HG03135 (cell line): ENCODE results near the gene PRICKLE2.

Experiments
- ATAC-seq: cut with Tn5 transposase; IDR thresholded peaks from one replicate; pipeline ENCODE4 v1.9.1; 2021; ENCODE audit warnings: mild to moderate bottlenecking, moderate library complexity; ENCODE audit not compliant: unreplicated experiment

The PRICKLE2 gene

GRCh38 chr3:64220161-64220914 is 4.9 kb downstream of the PRICKLE2 start:
- no peak for ATAC-seq

DNA sequence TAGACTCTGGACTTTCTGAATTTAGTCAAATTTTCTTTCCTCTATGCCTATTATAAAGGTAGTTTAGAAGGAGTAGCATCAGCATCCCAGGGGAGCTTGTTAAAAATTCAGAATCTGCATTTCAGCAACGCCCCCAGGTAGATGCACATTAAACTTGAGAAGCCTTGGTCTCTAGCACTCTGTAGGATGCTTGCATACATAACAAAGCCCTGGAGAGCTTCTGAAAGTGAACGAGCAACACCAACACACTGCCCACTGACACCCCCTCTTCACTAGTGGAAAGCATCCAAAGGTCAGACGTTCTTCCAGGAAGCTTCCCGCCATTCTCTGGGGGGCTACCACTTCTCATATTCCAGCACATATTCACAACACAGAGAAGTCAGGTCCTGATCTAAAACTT is 6.5 kb downstream of the PRICKLE2 start:
- no peak for ATAC-seq

DNA sequence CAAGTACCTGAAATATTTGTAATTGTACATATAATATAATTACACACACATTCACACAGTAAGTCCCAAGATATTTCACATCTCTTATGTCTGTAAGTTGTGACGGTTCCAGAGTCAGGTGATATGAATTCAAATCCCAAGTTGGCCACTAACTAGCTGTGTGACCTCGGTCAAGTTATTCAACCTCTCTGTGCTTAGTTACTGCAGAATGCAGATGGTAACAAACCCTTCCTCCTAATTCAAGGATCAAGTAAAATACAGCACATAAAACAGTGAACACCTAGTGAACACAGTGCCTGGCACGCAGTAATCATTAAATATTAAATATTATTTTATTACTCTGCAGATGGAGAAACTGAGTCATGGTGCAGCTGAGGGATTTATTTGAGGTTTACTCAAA is 6.9 kb downstream of the PRICKLE2 start:
- no peak for ATAC-seq

DNA sequence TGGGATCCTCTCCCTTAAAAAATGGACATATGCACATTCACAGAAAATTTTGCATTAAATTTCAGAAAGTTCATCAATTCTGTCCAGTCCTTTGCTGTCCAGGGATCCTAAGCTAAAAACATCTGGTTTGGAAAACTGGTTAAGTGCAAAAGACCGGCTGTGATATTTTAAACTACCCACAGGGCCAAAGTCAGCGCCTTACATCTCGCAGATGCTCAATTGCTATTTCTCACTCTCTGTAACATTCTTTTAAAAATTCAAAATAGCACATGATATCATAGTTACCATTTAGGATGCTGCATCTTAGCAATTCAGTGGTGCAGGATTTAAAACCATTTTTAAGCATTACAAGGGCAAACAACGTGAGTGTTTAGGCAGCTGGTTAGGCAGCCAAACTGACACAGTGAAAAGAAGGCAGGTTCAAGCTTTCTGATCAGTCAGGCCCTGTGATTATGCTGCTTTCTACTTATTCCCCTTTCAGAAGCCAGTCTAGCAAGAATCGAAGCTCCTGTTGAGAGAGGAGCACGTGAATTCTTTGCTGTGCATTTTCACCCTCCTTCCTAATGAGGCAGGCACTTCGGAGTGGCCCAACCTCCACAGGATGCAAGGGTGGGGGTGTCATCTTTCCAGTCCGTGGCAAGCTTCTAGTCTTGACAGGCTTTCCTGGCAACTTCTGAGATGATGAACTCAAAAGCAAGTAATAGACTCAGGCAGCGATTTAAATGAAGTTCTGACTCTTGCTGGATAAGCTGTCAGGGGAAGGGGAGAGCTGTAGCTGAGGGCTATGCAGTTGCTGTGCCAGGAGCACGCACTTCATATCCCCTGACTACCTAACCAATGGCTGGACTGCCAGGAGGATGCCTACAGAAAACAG is 8.8 kb downstream of the PRICKLE2 start:
- ATAC-seq, result no peak

- ATAC-seq, result no peak
Observed at GRCh38 chr3:64215559-64215958, 9.7 kb downstream of the PRICKLE2 start.

- no peak for ATAC-seq
Observed at GRCh38 chr3:64215103-64215502, 10.2 kb downstream of the PRICKLE2 start.

DNA sequence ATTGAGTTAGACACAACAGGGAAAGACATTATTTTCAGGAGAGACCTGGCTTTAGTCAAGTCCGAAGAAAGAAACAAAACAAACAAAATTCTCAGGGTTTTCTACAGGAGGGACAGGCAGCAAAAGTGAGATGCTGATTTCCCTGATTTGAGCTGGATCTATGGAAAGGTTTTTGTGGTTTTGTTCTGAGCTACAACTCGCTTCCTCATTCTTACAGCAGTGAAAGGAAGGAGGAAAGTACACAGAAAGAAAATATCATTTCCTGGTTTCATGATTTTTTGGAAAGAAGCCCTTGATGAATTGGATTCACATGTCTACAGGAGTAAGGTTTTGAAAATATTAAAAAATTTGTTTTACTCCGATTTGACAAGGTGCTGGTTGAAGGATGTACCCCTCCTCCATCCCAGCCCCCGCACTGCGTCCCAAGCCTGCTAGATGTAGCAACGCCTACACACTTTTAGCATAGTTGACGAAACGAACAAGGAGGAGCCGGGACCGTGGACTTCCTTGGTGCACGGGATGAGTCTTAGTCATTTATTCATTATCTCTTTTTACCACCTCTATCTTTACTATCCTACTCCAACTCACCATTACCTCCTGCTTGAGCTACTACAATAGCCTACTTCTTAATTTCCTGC is 10.8 kb downstream of the PRICKLE2 start:
- no peak for ATAC-seq

DNA sequence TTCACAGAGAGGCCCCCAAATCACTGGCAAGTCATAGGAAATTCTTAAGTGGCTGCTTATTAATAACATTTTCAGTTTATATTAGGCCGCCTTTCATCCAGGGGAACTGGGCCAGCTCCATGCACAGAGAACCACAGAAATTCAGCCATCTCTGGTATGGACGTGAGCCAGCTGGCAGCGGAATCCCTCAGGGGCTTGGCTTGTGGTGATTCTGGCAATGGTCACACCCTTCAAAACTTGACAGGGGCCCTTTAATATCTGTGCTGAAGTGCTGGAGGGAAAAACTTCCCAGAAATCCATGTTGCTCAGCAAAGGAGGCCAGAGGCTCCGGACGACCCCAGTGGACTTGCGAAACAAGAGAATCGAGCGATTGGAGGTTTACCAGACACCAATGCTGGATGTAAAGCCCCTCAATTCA is 11.3 kb downstream of the PRICKLE2 start:
- ATAC-seq, result no peak

- ATAC-seq, result no peak
Observed at GRCh38 chr3:64213224-64213878, 11.9 kb downstream of the PRICKLE2 start.

- no peak for ATAC-seq
Observed at GRCh38 chr3:64209866-64210621, 15.2 kb downstream of the PRICKLE2 start.

- ATAC-seq, result no peak
Observed at GRCh38 chr3:64207289-64208080, 17.8 kb downstream of the PRICKLE2 start.

- no peak for ATAC-seq
Observed at GRCh38 chr3:64203969-64204908, 21.0 kb downstream of the PRICKLE2 start.

DNA sequence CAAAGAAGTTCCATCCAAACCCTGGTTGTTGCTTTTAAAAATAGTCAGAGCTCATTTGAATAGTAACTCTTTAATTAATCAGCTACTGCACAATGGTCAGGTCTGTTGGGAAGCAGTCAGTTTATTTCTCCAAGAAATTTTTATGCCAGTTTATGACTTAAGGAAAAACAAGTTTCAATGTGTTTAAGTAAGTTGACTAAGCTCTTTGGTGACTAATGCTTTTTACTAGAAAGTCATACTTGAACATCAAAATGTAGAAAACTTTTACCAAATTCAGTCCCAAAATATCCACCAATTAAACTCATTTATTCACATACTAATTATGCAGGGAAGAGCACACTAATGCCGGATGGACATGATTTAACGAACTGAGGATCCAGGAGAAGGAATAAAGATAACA is 22.1 kb downstream of the PRICKLE2 start:
- no peak for ATAC-seq

DNA sequence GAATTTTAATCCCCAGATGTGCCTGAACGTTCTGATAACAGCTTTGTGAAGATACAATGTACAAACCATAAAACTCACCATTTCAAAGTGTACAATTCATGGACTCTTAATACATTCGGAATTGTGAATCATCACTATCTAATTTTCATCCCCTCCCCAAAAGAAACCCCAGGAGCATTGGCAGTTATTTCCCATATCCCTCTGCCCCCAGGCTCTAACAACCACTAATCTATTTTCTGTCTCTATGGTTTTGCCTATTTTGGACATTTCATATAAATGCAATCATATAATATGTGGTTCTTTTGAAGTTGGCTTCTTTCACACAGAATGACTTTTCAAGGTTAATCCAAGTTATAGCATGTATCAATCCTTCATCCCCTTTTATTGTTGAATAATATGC is 25.3 kb downstream of the PRICKLE2 start:
- ATAC-seq, result no peak

- no peak for ATAC-seq
Observed at GRCh38 chr3:64196236-64196929, 28.9 kb downstream of the PRICKLE2 start.

DNA sequence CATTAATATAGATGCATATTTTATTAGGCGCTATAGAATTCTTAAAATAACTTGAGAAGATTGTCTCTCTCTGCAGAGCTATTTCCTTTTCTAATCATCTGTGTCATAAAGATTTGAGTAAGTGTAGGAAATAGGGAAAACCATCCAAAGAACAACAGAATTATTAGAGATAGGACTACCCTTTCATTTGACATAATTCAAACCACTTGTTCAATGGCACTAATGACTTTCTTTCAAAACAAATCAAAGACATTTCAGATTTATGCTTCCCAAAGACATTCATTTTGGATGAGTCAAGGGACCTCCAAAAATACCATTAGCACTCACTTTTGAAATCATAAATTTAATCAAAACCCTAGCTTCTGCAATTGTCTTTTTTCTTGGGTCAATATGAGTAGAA is 29.5 kb downstream of the PRICKLE2 start:
- ATAC-seq, result no peak

DNA sequence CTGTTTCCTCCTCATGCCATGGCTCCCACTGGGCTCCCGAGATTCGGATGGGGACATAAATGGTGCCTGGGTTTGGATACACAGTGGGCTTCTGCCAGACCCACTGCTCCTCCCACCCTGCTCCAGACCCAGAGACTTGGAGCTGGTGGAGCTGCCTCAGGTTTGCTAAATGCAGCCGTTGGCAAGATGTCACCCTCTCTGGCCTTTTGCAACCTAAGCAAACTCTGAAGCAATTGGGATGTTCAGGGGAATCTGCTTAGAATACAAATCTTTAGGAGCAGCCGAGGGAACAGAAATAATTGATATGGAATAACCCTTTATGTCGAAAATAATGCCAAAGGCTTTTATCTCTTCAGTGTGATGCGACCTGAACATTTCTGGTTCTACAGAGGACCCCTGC is 33.4 kb downstream of the PRICKLE2 start:
- no peak for ATAC-seq
